H1 (cell line): ENCODE results near the gene ZC3HAV1. TPM values are rescaled to one million over a fixed set of nuclear protein-coding genes. Genes with fewer than 3 reads are reported as not detected.

Source experiments
- CHD7 ChIP-seq: fragments of 300-600 bp; sonication (generic); IDR thresholded peaks from 2 replicates; pipeline ENCODE4 v1.7.1; 2012; ENCODE audit warnings: low read length, moderate library complexity, mild to moderate bottlenecking, inconsistent platforms; ENCODE audit not compliant: insufficient replicate concordance
- GABPA ChIP-seq: IDR thresholded peaks from 2 replicates; pipeline ENCODE4 v1.6.1; 2011; ENCODE audit warnings: mild to moderate bottlenecking, low read length, moderate library complexity, borderline replicate concordance; ENCODE audit not compliant: insufficient read depth
- HDAC2 ChIP-seq, 2 experiments: fragments of 300-600 bp in 1 of 2; sonication (generic) in 1 of 2; IDR thresholded peaks; 2 replicates each; pipeline ENCODE4 v1.6.1; 2011 to 2012; ENCODE audit warnings: low read depth in 2 of 2, low read length in 2 of 2, mild to moderate bottlenecking in 2 of 2, moderate library complexity in 2 of 2, borderline replicate concordance in 1 of 2, inconsistent platforms in 1 of 2
- polyA plus RNA-seq, 7 experiments: library from polyadenylated mRNA; depleted of rRNA in 3 of 7; stranded (reverse) in 5 of 7; unstranded in 2 of 7; fragments of >200 nt in 5 of 7; fragments of 200-250 nt in 2 of 7; gene quantifications; 1 replicate in 5 of 7; 2 replicates in 1 of 7; 4 replicates in 1 of 7; pipeline versions ENCODE4 v1.2.1 to v1.2.3, GENCODE V29; 2011 to 2013; ENCODE audit warnings: missing spikeins in 2 of 7, mixed read lengths in 2 of 7
- total RNA-seq: library from RNA; stranded (reverse); fragmentation: NEBNext Ultra II Directional; extraction: Animal tissue kit (Norgen Biotek cat#: 25700); gene quantifications from 2 replicates; pipeline ENCODE4 v1.2.1, GENCODE V29; 2021
- TF ChIP-seq, protein P1 (sequence below): IDR thresholded peaks from 2 replicates; pipeline ENCODE4 v1.6.1; 2012; ENCODE audit warnings: low read length, inconsistent platforms

The ZC3HAV1 gene
- total and polyA plus RNA-seq, 2 of the 8 experiments (the other 6 are each of a cell fraction or from before 2014, with no cell fraction given), result 22.5 to 43.4 TPM

DNA sequence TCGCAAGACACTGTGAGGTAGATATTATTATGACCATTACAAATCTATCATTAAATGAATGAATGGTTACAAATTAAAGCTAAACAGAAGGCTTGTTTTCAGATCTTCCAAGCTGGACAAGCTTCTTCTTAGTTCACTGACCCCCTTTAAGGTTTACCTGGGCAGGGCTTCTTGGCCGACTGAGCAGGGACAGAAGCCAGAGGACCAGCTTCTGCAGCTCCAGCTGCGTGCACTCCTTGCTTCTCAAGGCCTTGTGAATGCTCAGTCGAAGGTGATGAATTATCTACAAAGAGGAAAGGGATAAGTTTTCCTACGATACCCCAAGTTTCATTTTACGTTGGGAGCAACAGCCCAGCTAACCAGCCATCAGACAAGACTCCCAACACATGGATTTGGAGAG lies 83.0 kb downstream of the ZC3HAV1 start (continued):
- no peak for TF ChIP-seq CHD7
- TF ChIP-seq GABPA, result no peak
- TF ChIP-seq, protein P1, sequence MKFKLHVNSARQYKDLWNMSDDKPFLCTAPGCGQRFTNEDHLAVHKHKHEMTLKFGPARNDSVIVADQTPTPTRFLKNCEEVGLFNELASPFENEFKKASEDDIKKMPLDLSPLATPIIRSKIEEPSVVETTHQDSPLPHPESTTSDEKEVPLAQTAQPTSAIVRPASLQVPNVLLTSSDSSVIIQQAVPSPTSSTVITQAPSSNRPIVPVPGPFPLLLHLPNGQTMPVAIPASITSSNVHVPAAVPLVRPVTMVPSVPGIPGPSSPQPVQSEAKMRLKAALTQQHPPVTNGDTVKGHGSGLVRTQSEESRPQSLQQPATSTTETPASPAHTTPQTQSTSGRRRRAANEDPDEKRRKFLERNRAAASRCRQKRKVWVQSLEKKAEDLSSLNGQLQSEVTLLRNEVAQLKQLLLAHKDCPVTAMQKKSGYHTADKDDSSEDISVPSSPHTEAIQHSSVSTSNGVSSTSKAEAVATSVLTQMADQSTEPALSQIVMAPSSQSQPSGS, result no peak
- no peak for TF ChIP-seq HDAC2 (IDR thresholded peaks at IDR 0.05; ENCODE audit: borderline replicate concordance in 1 of 2, low read depth in 2 of 2, low read length in 2 of 2)
